ENCODE data around the gene ZBTB5. TPM values are rescaled to one million over a fixed set of nuclear protein-coding genes. Genes with fewer than 3 reads are reported as not detected.

Gene ZBTB5
- total RNA-seq, 2 experiments from 2014 or later, result 8.0 to 9.1 TPM

- no peak for DNase-seq
- peaks cover 12% of the 10 kb centered on the region for H3K4me1 Mint-ChIP-seq
- intact Hi-C loops (cut with DNase I, micrococcal nuclease), result no loop called here
- no peak overlapping the region for H3K4me3 Mint-ChIP-seq
- no peaks in the 10 kb centered on the region for H3K27me3 Mint-ChIP-seq
- no peak overlapping the region for H3K27ac Mint-ChIP-seq
- no peak for ATAC-seq
- peaks cover 66% of the 10 kb centered on the region for H3K36me3 Mint-ChIP-seq (ENCODE audit: low read depth)
- H3K9me3 Mint-ChIP-seq (ENCODE audit: low read depth), result no peaks in the 10 kb centered on the region
- ChIA-PET CTCF (interaction anchor here (0.7 kb wide), 1 partner anchor 111 kb away, joined by 3 read pairs; no protein-coding TSS in a partner anchor), POLR2A (no interaction called here)
Observed at GRCh38 chr9:37504605-37505004, 39.4 kb upstream of the ZBTB5 start.

DNA sequence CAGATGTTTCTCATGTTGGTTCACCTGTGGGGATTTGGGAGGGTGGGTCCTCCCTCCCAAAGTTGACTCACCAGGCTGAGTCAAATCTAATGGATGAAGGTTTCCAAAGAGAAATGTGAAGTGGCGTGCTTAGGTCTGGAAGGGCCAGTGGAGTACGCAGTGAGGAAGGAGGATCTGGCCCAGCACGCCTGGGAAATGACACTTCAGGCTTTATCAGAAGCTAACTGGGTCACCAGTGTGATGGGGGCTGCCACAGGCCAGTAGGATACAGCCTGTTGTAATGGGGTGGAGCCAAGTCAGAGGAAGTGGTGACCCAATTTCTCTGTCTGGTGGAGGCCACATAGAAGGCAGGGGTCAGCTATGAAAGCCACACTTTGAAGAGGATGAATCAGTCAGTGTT is 38.5 kb upstream of the ZBTB5 start:
- H3K4me3 Mint-ChIP-seq, result no peak overlapping the region
- DNase-seq (peak; percentile 20), ATAC-seq (peak; percentile 75)
- CTCF ChIA-PET, result interaction anchor here (0.7 kb wide), 1 partner anchor 53 kb away, joined by 4 read pairs; no protein-coding TSS in a partner anchor
- intact Hi-C loops (cut with DNase I, micrococcal nuclease), result no loop called here
- no peaks in the 10 kb centered on the region for H3K9me3 Mint-ChIP-seq (ENCODE audit: low read depth)
- peaks cover 12% of the 10 kb centered on the region for H3K4me1 Mint-ChIP-seq
- peaks cover 70% of the 10 kb centered on the region for H3K36me3 Mint-ChIP-seq (ENCODE audit: low read depth)
- POLR2A ChIA-PET, result interaction anchor here (0.6 to 0.7 kb wide), 2 partner anchors 109 to 202 kb away, joined by 4 to 5 read pairs; no protein-coding TSS in a partner anchor
- no peaks in the 10 kb centered on the region for H3K27me3 Mint-ChIP-seq
- peak overlapping the region; percentile 34 for H3K27ac Mint-ChIP-seq

- ChIA-PET POLR2A (no interaction called here), CTCF (no interaction called here)
- H3K4me1 Mint-ChIP-seq, result peaks cover 12% of the 10 kb centered on the region
- ATAC-seq (no peak), DNase-seq (no peak)
- no peaks in the 10 kb centered on the region for H3K27me3 Mint-ChIP-seq
- H3K9me3 Mint-ChIP-seq (ENCODE audit: low read depth), result no peaks in the 10 kb centered on the region
- no peak overlapping the region for H3K4me3 Mint-ChIP-seq
- intact Hi-C loops (cut with DNase I, micrococcal nuclease), result no loop called here
- peaks cover 72% of the 10 kb centered on the region for H3K36me3 Mint-ChIP-seq (ENCODE audit: low read depth)
- H3K27ac Mint-ChIP-seq, result peak overlapping the region; percentile 47
Observed at GRCh38 chr9:37501957-37502596, 36.8 kb upstream of the ZBTB5 start.

- CTCF ChIA-PET, result no interaction called here
- Mint-ChIP-seq H3K4me3 (no peak overlapping the region), H3K27me3 (no peaks in the 10 kb centered on the region), H3K36me3 (ENCODE audit: low read depth) (peaks cover 71% of the 10 kb centered on the region), H3K4me1 (peaks cover 12% of the 10 kb centered on the region), H3K9me3 (ENCODE audit: low read depth) (no peaks in the 10 kb centered on the region), H3K27ac (peak overlapping the region; percentile 51)
- ATAC-seq (no peak), DNase-seq (no peak)
- intact Hi-C loops (cut with DNase I, micrococcal nuclease), result no loop called here
- POLR2A ChIA-PET, result interaction anchor here (0.6 kb wide), 1 partner anchor 310 kb away, joined by 5 read pairs; no protein-coding TSS in a partner anchor
Observed at GRCh38 chr9:37499297-37499696, 34.0 kb upstream of the ZBTB5 start.

DNA sequence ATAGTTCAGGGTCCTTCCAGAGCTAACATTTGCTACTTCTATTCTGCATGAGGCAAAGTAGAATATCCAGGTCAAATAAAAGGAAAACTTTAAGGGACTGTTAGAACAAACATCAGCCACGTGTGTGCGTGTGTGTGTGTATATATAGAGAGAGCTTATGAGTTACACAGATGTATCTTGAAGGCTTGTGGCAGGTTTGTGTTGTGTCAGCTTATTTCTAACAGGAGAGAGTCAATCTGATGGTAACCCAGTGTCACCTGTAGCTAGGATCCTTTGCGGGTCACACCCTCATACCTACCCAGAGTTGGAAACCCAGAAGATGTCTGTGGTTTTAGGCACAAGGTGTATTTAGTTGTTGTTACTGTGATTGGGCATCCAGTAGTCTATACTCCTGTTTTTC is 33.2 kb upstream of the ZBTB5 start:
- intact Hi-C loops (cut with DNase I, micrococcal nuclease), result no loop called here
- no peaks in the 10 kb centered on the region for H3K27me3 Mint-ChIP-seq
- no peak for ATAC-seq
- CTCF ChIA-PET, result no interaction called here
- peaks cover 5% of the 10 kb centered on the region for H3K4me1 Mint-ChIP-seq
- H3K36me3 Mint-ChIP-seq (ENCODE audit: low read depth), result peaks cover 68% of the 10 kb centered on the region
- H3K9me3 Mint-ChIP-seq (ENCODE audit: low read depth), result no peaks in the 10 kb centered on the region
- DNase-seq, result no peak
- no peak overlapping the region for H3K4me3 Mint-ChIP-seq
- POLR2A ChIA-PET, result interaction anchor here (1.2 kb wide), 1 partner anchor 12 kb away, joined by 3 read pairs; the partner anchor contains the start of gene POLR1E
- H3K27ac Mint-ChIP-seq, result no peak overlapping the region

DNA sequence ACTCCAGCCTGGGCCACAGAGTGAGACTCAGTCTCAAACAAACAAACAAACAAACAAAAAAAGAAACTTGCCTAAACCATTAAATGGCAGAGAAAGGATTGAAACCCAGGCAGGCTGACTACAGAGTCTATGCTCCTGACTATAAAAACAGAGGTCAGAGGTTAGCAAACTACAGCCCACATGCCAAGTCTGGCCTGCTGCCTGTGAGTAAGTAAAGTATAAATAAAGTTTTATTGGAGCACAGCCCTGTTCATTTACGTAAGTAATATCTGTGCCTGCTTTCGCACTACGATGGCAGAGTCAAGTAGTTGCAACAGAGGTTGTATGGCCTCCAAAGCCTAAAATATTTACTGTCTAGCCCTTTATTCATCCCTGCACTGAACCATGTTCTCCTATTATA is 32.1 kb upstream of the ZBTB5 start:
- Mint-ChIP-seq H3K27ac (no peak overlapping the region), H3K36me3 (ENCODE audit: low read depth) (peaks cover 64% of the 10 kb centered on the region), H3K4me3 (no peak overlapping the region), H3K9me3 (ENCODE audit: low read depth) (no peaks in the 10 kb centered on the region), H3K27me3 (no peaks in the 10 kb centered on the region), H3K4me1 (no peaks in the 10 kb centered on the region)
- POLR2A ChIA-PET, result interaction anchor here (0.6 kb wide), 1 partner anchor 171 kb away, joined by 3 read pairs; no protein-coding TSS in a partner anchor
- intact Hi-C loops (cut with DNase I, micrococcal nuclease), result no loop called here
- ATAC-seq (no peak), DNase-seq (no peak)
- CTCF ChIA-PET, result no interaction called here

DNA sequence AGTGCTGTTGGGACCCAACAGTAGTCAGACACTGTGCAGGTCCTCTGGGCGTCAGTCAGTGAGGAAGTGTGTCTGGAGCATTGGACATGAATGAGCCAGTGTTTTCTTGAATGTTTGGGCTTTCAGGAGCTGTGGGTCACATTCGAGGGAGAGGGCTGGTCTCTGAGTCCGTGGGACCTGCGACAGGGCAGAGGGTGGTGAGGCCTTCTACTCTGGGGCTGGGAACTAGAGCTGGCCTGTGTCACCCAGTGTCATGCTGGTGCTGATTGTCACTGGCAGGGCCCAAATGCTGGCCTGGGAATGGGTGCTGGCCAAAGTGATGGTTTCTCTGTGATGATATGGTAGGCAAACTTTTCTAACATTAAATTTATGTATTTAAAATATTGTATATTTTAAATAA is 30.8 kb upstream of the ZBTB5 start:
- no peak for DNase-seq
- intact Hi-C loops (cut with DNase I, micrococcal nuclease), result no loop called here
- no peaks in the 10 kb centered on the region for H3K27me3 Mint-ChIP-seq
- no peak overlapping the region for H3K4me3 Mint-ChIP-seq
- H3K36me3 Mint-ChIP-seq (ENCODE audit: low read depth), result peaks cover 59% of the 10 kb centered on the region
- H3K27ac Mint-ChIP-seq, result no peak overlapping the region
- POLR2A ChIA-PET, result interaction anchor here (0.6 kb wide), 1 partner anchor 253 kb away, joined by 3 read pairs; no protein-coding TSS in a partner anchor
- no peaks in the 10 kb centered on the region for H3K9me3 Mint-ChIP-seq (ENCODE audit: low read depth)
- no peaks in the 10 kb centered on the region for H3K4me1 Mint-ChIP-seq
- CTCF ChIA-PET, result interaction anchor here (0.6 to 0.9 kb wide), 3 partner anchors 11 to 933 kb away, joined by 3 read pairs; no protein-coding TSS in a partner anchor
- ATAC-seq, result no peak

DNA sequence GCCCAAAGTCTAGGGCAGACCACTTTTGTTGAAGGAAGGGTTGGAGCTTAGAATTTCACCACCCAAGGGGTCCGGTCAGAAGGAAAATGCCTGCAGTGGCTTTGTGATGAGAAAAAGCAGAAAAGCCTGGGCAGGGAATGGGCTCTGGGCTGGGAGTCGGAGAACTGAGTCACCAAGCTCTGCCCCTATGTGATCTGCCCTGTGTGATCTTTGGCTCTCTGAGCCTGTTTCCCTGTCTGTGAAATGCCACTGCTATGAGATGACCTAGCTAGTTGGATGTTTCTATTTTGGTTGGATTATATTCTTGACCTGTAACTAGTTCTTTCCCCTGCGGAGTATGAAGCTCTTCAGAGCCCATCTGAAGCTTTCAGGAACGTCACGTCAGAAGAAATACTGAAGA is 30.3 kb upstream of the ZBTB5 start:
- Mint-ChIP-seq H3K36me3 (ENCODE audit: low read depth) (peaks cover 59% of the 10 kb centered on the region), H3K4me3 (no peak overlapping the region), H3K27me3 (no peaks in the 10 kb centered on the region), H3K27ac (no peak overlapping the region), H3K9me3 (ENCODE audit: low read depth) (no peaks in the 10 kb centered on the region), H3K4me1 (peaks cover 2% of the 10 kb centered on the region)
- DNase-seq (no peak), ATAC-seq (no peak)
- POLR2A ChIA-PET, result no interaction called here
- CTCF ChIA-PET, result interaction anchor here (0.6 to 0.9 kb wide), 2 partner anchors 17 to 933 kb away, joined by 3 read pairs; no protein-coding TSS in a partner anchor
- intact Hi-C loops (cut with DNase I, micrococcal nuclease), result no loop called here

DNA sequence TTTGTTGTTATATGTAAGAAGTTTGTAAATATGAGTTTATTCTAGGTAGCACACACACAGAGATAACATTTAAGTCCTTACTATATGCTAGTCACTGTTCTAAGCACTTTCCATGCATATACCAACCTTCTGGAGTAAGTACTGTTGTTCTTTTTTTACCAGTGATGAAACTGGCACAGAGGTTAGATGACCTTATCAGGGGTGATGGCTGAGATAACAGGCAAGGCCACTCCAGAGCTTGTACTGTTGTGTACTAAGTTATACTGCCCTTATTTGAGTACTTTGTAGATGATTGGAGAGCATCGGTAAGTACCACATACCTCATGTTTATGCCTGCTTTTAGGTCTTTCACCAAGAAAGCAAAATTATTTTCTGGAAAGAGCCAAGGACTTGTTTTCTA is 26.7 kb upstream of the ZBTB5 start:
- ATAC-seq (no peak), DNase-seq (no peak)
- ChIA-PET CTCF (no interaction called here), POLR2A (no interaction called here)
- no peak overlapping the region for H3K27ac Mint-ChIP-seq
- peaks cover 27% of the 10 kb centered on the region for H3K4me1 Mint-ChIP-seq
- H3K4me3 Mint-ChIP-seq, result no peak overlapping the region
- intact Hi-C loops (cut with DNase I, micrococcal nuclease), result no loop called here
- peaks cover 70% of the 10 kb centered on the region for H3K36me3 Mint-ChIP-seq (ENCODE audit: low read depth)
- H3K27me3 Mint-ChIP-seq, result no peaks in the 10 kb centered on the region
- no peaks in the 10 kb centered on the region for H3K9me3 Mint-ChIP-seq (ENCODE audit: low read depth)

DNA sequence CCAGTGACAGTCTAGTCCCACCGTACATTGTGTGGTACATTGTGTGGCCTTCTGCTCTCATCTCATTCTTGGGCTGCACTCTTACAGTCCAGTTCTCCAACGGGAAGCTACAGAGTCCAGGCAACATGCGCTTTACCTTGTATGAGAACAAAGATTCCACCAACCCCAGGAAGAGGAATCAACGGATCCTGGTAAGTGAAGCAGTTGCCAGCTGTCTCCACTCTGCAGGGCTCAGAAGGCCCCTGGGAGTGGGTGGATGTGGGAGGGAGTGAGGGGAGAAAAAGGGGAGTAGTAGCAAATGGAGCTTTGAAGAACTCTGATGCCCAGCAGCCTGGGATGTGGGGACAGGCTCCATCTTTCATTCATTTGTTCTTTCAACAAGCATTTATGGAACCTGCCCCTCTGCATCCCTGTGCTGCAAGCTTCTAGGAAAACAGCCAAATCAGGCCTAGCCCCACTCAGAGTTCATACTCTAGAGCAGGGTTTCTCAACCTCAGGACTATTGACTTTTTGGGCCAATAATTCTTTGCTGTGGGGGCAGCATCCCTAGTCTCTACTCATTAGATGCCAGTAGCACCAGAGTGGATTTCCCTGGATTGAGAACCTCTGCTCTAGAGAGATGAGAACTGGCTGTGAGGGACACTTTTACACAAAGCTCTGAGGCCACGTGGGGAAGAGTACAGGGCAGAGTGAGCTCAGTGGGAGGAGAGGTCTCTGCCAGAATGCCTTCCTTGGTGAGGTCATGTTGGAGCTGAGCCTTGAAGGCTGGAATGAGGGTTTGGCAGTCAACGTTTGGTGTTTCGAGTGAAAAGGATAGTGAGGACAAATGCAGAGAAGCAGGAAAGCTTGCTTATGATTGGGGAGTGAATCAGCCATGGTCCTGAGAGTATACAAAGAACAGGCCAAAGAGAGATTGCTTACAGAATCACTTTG is 21.6 kb upstream of the ZBTB5 start:
- no peaks in the 10 kb centered on the region for H3K9me3 Mint-ChIP-seq (ENCODE audit: low read depth)
- CTCF ChIA-PET, result interaction anchor here (1.2 to 1.6 kb wide), 3 partner anchors 16 to 71 kb away, joined by 3 to 7 read pairs (median 4); no protein-coding TSS in a partner anchor
- H3K36me3 Mint-ChIP-seq (ENCODE audit: low read depth), result peaks cover 45% of the 10 kb centered on the region
- H3K27ac Mint-ChIP-seq, result peak overlapping the region; percentile 91
- peak overlapping the region; percentile 94 for H3K4me3 Mint-ChIP-seq
- DNase-seq (no peak), ATAC-seq (no peak)
- POLR2A ChIA-PET, result interaction anchor here (0.6 to 1.8 kb wide), 3 partner anchors 11 to 255 kb away, joined by 3 to 13 read pairs (median 4); partner anchors contain the start of gene ZBTB5
- intact Hi-C loops (cut with DNase I, micrococcal nuclease), result loop anchor here (1.0 to 10.0 kb wide), 9 partner anchors 90 to 1292 kb away; partner anchors contain the start of genes CLTA (in 1 of the 2), EXOSC3 (in 1 of the 2), FBXO10 (in 1 of the 2) and FRMPD1 (in 1 of the 2)
- peaks cover 1% of the 10 kb centered on the region for H3K27me3 Mint-ChIP-seq
- H3K4me1 Mint-ChIP-seq, result peaks cover 42% of the 10 kb centered on the region

GRCh38 chr9:37486256-37486615 is 21.0 kb upstream of the ZBTB5 start:
- CTCF ChIA-PET, result interaction anchor here (1.0 to 1.6 kb wide), 5 partner anchors 15 to 93 kb away, joined by 3 to 7 read pairs (median 4); no protein-coding TSS in a partner anchor
- intact Hi-C loops (cut with DNase I, micrococcal nuclease), result loop anchor here (1.0 to 10.0 kb wide), 9 partner anchors 91 to 1291 kb away; partner anchors contain the start of genes CLTA (in 1 of the 2), EXOSC3 (in 1 of the 2), FBXO10 (in 1 of the 2) and FRMPD1 (in 1 of the 2)
- Mint-ChIP-seq H3K4me3 (peak overlapping the region; percentile 94), H3K9me3 (ENCODE audit: low read depth) (no peaks in the 10 kb centered on the region), H3K4me1 (peaks cover 42% of the 10 kb centered on the region), H3K27ac (peak overlapping the region; percentile 91), H3K36me3 (ENCODE audit: low read depth) (peaks cover 43% of the 10 kb centered on the region), H3K27me3 (peaks cover 7% of the 10 kb centered on the region)
- ATAC-seq (no peak), DNase-seq (no peak)
- POLR2A ChIA-PET, result interaction anchor here (1.0 to 1.8 kb wide), 3 partner anchors 12 to 21 kb away, joined by 3 to 13 read pairs (median 4); partner anchors contain the start of gene ZBTB5
